ENCODE data around the gene ANKRD28. TPM values are rescaled to one million over a fixed set of nuclear protein-coding genes. Genes with fewer than 3 reads are reported as not detected.
"Not testable (repeated sequence)": the region's sequence is repeated elsewhere in the genome, so short reads cannot be mapped to it uniquely, and the experiment has no call there.

The ANKRD28 gene
- total and polyA plus RNA-seq, 2 of the 4 experiments (the other 2 are of a cell fraction): 52.6 to 211 TPM

DNA sequence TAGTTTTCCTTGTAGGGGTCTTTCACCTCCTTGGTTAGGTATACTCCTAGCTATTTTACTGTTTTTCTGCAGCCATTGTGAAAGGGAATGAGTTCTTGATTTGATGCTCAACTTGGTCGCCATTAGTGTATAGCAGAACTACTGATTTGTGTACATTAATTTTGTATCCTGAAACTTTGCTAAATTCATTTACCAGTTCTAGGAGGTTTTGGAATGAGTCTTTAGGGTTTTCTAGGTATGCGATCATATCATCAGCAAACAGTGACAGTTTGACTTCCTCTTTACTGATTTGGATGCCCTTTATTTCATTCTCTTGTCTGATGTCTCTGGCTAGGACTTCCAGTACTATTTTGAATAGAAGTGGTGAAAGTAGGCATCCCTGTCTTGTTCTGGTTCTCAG, 51.9 kb downstream of the ANKRD28 start:
- H3K27ac ChIP-seq (ENCODE audit: insufficient read depth, low read length); H3K4ac ChIP-seq (ENCODE audit: low read depth, low read length); H4K91ac ChIP-seq (ENCODE audit: insufficient read depth, low read depth, low read length); H3K56ac ChIP-seq (ENCODE audit: extremely low read depth, insufficient read depth, low read length); dilution Hi-C loops (cut with HindIII; ENCODE audit: low sequenced_read_pairs, unreplicated experiment); H3K4me1 ChIP-seq (ENCODE audit: control insufficient read depth, insufficient read depth, low read length); CTCF ChIA-PET; H2BK20ac ChIP-seq (ENCODE audit: low read depth, low read length); H3K27me3 ChIP-seq (ENCODE audit: control insufficient read depth, insufficient read depth, low read length); H2AK5ac ChIP-seq (ENCODE audit: low read depth, low read length); DNase-seq; H2BK15ac ChIP-seq (ENCODE audit: low read depth, low read length); H2BK5ac ChIP-seq (ENCODE audit: low read depth, low read length, poor library complexity, severe bottlenecking); H4K5ac ChIP-seq (ENCODE audit: low read depth, low read length); H4K20me1 ChIP-seq (ENCODE audit: insufficient read depth, low read length); H4K8ac ChIP-seq (ENCODE audit: low read depth in 2 of 2, low read length in 2 of 2); H2AFZ ChIP-seq (replicated peaks; ENCODE audit: low read length, poor library complexity); H3K4me3 ChIP-seq (ENCODE audit: insufficient read depth, low read depth, low read length); H3K9ac ChIP-seq (ENCODE audit: low read depth, low read length); ATAC-seq (ENCODE audit: low read depth); H2BK120ac ChIP-seq (ENCODE audit: low read depth, low read length); H3K4me2 ChIP-seq (ENCODE audit: low read depth, low read length); intact Hi-C loops (cut with micrococcal nuclease); in situ Hi-C loops (cut with MboI; ENCODE audit: low sequenced_read_pairs); BruUV-seq (replicated peaks); H3K9me1 ChIP-seq (ENCODE audit: insufficient read depth, low read length); H2AK9ac ChIP-seq (replicated peaks; ENCODE audit: low read depth, low read length, poor library complexity); H3K18ac ChIP-seq (ENCODE audit: low read depth, low read length); H3K23ac ChIP-seq (ENCODE audit: low read depth, low read length); POLR2A ChIA-PET (ENCODE audit: unreplicated experiment); H3K9me3 ChIP-seq (ENCODE audit: control insufficient read depth, insufficient read depth, low read length); H3K14ac ChIP-seq (replicated peaks; ENCODE audit: low read depth, low read length): not testable (repeated sequence)
- Histone ChIP-seq H3K36me3 (ENCODE audit: control insufficient read depth, insufficient read depth, low read length) (peaks cover 11% of the 10 kb centered on the region), H3K79me1 (ENCODE audit: low read depth in 1 of 2, low read length in 2 of 2) (peaks cover 12 to 15% of the 10 kb centered on the region in 2 experiments)
- no CpG with 5 or more reads among the region's 2 CpGs for WGBS, 2 experiments (ENCODE audit: extremely low coverage in 2 of 2, insufficient read length in 1 of 2)

Measured in IMR-90 (cell line).